ENCODE results near the gene ZNF519.
"Not testable (repeated sequence)": the region's sequence is repeated elsewhere in the genome, so short reads cannot be mapped to it uniquely, and the experiment has no call there.

Gene ZNF519

DNA sequence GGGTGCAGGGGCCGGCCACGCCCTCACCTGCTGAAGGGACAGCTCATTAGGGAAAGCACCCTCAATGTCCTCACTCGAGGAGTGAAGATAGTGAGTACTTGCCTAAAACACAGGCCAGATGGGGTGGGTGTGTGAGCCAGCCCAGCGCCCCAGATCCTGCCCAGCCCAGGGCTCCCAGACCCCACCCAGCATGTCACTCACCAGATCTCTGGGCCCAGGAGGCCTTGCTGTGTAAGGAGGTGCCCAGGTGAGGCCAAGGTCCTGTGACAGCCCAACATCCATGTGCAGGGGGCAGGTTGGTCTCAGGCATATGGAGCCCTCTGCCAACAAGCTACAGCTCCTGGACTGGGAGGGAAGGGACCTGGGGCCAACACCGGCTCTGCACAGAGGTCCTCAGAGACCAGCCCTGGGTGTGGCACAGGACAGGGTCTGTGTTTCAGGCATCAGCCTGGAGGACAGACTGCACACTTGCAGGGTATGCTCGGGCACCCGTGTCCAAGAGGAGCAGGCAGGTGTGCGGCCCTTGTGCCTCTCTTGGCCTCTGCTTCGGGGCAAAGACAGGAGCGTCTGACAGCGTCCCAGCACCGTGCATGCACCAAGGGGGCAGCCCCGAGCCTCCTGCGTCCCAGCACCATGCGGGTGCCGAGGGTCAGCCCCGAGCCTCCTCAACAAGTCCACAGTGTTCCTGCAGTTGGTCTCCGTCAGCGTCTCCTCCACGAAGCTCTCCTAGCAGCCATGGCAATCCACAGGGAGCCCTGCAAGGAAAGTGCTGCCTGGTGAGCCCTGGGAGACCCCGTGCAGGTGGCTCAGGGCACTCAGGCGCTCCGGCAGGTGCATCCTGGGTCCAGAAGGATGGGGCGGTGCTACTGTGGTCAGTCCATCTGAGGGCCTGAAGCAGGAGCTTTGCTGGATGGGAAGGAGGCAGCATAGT, 16.0 kb upstream of the ZNF519 start:
- DNase-seq (ENCODE audit: low read depth in 2 of 2), result not testable (repeated sequence)

DNA sequence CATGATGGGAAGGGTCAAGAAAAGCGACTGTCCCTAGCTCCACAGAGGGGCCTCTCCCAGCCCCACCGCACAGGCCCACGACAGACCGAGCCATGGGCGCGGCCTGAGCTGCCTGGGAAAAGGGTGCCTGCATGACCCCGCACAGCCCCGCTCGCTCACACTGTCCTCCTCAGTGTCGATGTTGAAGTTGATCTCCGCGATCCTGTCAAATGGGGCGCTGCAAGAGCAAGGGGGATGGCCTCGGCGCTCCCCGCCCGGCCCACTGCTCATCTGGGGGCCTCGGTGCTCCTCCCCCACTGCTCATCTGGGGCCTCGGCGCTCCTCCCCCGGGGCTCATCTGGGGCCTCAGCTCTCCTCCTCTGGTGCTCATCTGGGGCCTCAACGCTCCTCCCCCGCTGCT, 14.5 kb upstream of the ZNF519 start:
- DNase-seq (ENCODE audit: low read depth in 2 of 2), result not testable (repeated sequence)

DNA sequence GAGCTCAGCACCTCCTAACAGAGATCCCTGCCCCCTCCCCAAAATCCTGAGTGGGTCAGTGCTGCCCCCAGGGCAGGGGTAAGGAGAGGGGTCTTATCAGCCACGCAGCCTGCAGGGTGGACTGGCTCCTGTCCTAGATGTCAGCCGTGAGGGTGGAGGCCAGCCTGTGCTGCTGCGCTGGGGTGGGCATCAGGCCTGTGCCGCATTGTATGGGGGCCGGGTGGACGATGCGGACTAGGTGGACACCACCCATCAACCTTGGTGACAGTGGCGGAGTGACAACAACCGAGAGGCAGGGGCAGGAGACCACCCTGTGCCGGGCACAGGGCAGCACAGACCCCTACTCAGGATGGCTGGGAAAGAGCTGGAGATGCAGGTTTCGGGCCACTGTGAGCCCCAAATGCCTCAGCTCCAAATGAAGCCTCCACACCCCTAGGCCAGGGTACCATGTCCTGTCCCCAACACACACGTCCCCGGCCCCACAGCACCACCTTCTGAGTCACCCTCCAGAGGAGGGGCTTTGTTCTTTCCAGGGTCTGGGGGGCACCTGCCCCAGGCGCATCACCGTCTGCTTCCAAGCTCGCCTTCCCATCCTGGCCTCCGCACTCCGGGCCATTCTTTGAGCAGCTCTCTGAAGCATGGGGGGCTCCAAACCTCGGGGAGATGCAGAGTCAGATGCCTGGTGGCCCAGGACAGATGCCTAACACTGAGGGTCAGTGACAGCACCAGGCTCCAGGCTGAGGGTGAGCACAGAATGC, 13.5 kb upstream of the ZNF519 start:
- DNase-seq (ENCODE audit: low read depth in 2 of 2), result not testable (repeated sequence)

DNA sequence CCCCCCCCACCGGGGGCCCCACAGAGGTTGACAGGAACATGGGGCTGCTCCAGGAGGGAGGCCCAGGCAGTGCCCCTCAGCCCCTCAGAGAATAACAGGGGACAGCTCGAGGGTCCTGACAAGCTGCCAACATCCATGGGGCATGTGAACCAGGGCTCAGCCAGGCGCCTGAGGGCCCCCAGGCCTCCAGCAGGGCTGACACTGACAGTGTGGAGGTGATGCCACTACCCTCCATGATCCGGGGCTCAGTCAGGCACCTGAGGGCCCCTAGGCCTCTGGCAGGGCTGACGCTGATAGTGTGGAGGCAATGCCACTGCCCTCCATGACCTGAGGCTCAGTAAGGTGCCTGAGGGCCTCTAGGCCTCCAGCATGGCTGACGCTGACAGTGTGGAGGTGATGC, 12.8 kb upstream of the ZNF519 start:
- DNase-seq (ENCODE audit: low read depth in 2 of 2), result not testable (repeated sequence)

DNA sequence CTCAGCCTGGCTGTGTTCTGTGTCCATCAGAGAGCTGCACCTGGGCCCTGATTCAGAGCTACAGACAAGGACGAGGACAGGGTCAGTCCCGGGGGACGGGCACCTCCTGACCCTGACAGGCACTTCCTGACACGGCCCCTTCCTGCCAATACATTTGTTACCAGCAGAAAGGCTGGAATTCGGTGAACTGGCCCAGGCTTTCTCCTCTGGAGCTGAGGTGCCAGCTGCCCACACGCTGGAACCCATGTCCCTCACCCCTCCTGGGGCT, 12.3 kb upstream of the ZNF519 start:
- DNase-seq (ENCODE audit: low read depth in 2 of 2), result no peak

DNA sequence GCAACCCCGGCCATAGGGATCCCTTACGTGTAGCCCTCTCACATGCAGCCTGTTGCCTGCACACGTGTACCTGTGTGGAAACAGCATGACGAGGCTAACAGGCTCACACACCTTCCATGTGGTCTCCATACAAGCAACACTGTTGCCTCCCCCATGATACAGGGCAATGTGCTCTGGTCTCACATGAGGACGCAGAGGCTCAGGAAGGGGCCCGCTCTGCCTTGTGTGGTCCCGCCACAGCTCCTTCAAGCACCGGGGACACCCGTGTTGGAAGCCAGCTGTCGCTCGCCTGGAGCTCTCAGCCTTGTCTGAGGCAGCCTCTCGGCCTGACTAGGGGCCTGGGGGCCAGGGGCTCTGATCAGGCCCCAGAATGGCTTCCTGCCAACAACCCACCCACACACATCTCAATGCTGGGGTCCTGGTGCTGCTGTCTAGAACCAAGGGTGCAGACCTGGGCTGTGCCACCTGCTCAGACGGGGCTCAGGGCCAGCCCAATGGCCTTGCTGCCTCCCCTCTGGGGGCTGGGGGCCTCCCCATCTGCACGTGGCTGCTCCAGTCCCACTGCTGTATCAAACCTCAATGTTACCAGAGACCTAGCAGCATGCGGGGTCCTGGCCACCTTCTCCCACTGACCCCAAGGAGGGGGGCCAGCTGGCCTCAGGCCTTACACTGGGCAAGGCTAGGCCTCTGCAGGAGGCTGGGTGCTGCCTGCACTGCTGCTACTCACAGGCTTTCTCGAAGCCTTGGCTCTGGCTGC, 11.8 kb upstream of the ZNF519 start:
- not testable (repeated sequence) for DNase-seq (ENCODE audit: low read depth in 2 of 2)

DNA sequence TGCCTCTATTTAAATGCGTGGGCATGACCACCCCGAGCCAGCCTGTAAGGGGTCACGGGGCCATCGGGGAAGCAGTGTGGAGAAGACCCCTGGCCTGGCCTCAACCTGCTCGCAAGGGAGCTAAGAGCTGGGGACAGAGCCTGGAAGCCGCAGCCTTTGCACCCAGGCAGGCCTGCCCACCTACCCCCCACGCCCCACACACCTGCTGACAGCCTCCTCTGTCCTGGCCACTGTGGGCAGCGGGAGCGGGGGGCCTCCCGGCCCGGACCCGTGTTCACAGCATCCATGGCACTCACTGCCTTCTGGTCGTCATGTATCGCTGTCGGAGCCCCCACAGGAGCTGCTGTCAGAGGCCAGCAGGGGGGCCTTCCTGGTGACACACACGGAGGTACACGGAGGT, 11.2 kb upstream of the ZNF519 start:
- DNase-seq (ENCODE audit: low read depth in 2 of 2), result not testable (repeated sequence)

DNA sequence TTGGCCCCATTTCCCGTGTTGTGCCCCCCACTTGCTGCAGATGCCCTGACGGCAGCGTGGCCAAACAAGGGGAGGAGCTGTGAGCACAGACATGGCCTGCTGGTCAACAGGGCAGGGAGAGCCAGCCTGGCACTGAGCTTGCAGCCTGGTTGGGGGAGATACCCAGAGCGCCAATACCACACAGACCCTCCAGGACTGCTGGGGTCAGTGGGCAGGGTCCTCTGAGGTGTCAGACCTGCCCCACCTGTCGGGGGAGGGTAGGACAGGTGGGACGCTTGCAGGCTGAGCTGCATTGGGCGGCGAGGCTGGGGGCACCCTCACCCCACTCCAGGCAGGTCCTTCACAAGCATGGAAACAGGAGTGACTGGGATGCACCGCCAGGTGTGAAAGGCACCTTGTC, 9.9 kb upstream of the ZNF519 start:
- DNase-seq (ENCODE audit: low read depth in 2 of 2), result not testable (repeated sequence)

DNA sequence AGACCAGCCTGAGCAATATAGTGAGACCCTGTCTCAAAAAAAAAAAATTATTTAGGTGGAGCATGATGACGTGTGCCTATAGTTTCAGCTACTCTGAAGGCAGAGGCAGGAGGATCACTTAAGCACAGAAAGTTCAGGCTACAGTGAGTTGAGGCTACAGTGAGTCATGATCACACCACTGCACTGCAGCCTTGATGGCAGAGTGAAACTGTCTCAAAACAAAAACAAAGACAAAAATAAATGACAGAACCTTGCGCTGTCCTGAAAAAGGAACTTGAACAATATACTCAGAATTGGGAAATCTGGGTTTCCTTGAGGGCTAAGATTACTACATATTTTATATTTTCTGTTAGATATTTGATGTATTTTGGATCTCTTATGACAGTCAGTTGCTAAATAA, 7.3 kb upstream of the ZNF519 start:
- DNase-seq (ENCODE audit: low read depth in 2 of 2), result not testable (repeated sequence)

DNA sequence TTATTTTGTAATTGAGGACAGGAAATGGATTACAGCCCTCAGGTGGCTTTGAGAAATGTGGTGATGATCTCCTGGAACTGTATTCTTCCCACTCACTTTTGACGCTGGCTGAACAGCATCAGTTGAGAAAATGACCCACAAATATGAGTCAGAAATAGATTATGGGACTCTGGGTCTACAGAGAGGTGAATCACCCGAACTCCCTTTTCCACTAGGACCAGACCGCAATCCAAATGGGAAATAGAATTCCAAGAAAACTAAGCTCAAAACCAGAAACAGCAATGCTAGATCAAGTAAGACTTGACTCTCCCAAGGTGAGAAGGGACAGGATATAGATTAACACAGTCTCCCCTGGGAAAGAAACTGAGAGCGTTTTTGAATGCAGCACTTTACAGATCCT, 5.7 kb upstream of the ZNF519 start:
- DNase-seq (ENCODE audit: low read depth in 2 of 2), result not testable (repeated sequence)

DNA sequence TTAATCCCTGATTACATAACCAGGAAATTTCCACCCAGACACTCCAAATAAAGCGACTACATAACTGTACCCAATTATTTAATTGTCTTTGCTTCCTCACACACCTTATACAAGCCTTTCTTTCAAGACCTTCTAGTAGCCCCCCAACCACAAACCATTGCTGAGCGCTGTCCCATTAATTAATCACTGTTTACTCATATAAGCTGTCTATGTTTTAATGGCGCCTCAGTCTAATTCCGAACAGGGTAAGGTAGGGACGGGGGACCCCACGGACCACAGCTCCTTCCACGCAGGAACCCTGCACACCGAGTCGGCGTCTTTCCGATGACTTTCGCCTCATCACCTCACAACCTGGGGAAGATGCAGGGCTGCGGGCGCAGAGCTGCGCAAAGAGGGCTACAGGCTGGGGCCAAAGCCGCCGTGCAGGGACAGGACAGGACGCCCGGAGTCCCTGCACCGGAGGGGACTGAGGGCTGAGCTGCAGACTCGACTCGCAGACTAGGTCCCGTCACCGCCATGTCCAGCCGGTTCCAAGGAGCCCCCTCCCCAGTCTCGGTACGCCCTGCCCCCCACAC, 452 bp downstream of the ZNF519 start:
- DNase-seq (ENCODE audit: low read depth in 2 of 2), result not testable (repeated sequence)

DNA sequence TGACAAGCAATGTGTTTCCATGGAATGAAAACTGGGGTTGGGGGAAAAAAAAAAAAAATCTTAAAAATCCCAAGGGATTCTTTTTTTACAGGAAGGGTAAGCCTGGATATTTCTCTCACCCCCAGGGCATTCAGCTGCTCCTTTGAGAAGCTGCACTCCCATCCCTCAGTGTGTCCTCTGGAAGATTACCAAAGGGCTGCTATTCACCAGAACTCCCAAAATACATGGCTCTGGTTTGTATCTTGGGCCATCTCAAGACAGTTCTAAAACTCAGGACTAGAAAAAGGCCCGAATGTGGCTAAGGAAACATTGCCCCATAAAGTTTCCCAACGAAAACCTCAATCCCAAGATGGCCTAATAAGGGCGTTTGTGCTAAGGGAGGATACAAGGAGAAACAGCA, 1.4 kb downstream of the ZNF519 start:
- not testable (repeated sequence) for DNase-seq (ENCODE audit: low read depth in 2 of 2)

DNA sequence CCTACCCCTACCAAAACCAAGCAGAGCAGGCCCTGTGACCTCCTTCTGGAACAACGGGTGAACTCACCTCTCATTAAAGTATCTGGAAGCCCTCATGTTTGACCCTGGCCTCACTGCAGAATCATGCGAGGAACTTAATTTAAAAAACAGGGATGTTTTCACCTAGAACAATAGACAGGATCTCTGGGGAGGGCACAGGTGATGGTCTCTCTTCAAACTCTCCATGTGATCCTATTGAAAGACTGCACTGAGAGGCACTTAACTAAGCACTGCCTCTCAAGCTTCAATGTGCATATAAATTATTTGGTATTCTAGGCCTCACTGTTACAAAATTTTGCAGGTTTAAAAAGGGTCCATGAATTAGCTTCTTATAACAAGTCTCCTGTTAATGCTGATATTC, 7.5 kb downstream of the ZNF519 start:
- no peak for DNase-seq (ENCODE audit: low read depth in 2 of 2)

DNA sequence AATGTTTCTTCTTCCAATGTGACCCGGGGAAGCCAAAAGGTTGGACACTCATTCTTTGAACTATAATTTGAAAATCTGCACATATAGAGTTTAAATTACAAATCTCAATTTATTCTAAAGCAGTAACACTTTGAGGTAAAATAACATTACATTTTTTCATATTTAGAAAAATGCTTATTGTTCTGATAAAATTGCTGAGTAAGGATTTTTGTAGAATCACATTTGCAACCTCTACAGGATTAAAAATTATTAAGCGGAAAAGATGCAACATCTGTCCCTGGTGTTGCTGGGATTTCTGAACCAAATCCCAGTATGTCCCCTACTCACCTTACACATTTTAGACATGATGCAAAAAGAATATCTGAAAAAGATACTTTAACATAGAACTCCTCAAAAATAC, 10.1 kb downstream of the ZNF519 start:
- DNase-seq (ENCODE audit: low read depth in 2 of 2), result no peak

DNA sequence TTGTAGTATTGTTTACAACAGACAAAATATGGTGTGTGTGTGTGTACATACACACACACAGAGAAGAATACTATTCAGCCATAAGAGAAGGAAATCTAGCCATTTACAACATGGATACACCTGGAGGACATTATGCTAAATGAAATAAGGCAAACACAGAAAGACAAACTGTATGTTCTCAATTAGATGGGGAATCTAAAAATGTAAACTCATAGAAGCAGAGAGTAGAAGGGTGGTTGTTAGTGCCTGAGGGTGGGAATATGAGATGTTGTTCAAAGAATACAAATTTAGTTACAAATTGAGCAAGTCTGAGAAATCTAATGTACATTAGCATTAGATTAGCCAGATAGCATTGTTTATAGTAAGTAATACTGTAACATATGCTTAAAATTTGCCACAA, 11.3 kb downstream of the ZNF519 start:
- no peak for DNase-seq (ENCODE audit: low read depth in 2 of 2)

DNA sequence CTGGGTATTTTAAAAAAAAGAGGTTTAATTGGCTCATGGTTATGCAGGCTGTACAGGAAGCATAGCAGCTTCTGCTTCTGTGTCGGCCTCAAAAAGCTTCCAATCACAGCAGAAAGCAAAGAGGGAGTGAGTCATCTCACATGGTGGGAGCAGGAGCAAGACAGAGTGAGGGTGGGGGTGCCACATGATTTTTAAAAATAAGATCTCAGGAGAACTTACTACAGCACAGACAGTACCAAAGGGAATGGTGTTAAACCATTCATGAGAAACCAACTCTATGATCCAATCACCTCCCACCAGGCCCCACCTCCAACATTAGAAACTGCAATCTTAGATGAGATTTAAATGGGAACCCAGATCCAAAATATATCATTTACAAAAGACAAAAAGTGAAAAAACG, 14.6 kb downstream of the ZNF519 start:
- no peak for DNase-seq (ENCODE audit: low read depth in 2 of 2)

DNA sequence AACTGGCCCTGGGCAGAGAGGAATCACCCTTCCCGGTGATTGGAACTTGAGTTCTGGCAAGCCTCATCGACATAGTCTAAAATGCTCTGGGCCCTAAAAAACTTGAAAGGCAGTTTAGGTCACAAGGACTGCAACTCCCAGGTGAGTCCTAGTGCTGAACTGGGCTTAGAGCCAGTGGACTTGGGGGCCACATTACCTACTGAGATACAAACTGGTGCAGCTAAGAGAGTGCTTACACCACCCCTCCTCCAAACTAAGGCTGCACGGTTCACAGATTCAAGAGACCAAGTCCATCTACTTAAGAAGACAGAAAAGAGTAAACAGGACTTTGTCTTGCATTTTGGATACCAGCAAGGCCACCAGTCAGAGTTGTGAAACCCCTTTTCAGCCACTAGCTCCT, 25.3 kb downstream of the ZNF519 start:
- no peak for DNase-seq (ENCODE audit: low read depth in 2 of 2)

DNA sequence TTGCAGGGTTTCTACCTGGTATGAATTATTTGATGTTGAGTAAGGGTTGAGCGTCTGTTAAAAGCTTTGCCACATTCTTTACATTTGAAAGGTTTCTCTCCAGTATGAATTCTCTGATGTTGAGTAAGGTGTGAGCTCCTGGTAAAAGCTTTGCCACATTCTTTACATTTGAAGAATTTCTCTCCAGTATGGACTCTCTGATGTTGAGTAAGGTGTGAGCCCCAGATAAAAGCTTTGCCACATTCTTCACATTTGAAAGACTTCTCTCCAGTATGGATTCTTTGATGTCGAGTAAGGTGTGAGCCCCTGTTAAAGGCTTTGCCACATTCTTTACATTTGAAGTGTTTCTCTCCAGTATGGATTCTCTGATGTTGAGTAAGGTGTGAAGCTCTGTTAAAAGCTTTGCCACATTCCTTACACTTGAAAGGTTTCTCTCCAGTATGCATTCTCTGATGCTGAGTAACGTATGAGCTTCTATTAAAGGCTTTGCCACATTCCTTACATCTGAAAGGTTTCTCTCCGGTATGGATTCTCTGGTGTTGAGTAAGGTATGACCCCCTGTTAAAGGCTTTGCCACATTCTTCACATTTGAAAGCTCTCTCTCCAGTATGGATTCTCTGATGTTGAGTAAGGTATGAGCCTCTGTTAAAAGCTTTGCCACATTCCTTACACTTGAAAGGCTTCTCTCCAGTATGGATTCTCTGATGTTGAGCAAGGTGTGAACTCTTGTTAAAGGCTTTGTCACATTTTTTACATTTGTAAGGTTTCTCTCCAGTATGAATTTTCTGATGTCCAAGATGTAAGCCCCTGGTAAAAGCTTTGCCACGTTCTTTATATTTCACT, 27.1 kb downstream of the ZNF519 start:
- DNase-seq (ENCODE audit: low read depth in 2 of 2), result no peak

DNA sequence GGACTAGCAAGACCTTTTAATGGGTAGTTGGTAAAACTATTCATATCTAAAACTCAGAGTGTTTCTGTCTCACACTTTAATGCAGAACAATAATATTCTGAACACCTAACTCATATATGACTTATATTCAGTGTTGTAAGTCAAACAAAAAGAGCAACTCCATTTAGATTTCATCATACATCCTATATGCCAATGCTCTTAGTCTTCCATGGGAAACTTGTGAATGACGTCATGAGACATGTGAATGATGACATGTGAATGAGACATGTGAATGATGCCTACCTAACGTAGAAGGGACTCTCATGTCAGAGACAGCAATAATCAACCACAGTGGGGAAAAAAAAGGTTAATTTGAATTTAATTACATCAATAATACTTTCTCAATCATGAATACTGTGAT, 28.0 kb downstream of the ZNF519 start:
- no peak for DNase-seq (ENCODE audit: low read depth in 2 of 2)

DNA sequence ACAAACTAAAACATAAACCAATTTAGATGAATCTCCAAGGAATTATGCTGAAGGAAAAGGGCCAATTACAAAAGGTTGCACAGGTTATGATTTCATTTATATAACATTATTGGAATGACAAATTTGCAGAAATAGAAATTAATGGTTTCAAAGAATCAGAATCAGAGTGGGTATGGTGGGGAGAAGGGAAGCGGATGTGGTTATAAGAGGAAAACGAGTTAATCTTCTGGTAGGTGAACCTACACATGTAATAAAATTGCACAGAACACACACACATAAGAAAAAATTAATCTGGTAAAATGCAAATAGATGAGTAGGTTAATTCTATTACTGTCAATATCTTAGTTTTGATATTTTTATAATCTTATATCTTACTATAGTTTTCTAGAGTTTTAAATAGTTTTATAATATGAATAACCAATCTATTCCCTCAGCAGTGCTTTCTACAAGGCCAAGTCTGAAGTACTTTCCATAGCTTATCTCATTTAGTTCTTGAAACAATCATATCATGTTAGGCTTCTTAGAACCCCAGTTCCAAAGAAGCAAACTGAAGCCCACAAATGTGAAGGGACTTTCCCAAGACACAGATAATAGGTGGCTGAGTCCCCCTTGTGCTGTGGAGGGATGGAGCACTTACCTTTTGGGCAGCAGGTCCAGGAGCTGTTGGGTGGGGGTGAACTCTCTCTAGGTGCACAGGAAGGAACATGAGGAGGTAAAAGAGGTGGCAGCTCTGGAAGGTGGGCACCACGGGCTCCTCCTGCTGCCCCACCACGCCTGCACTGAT, 31.5 kb downstream of the ZNF519 start:
- DNase-seq (ENCODE audit: low read depth in 2 of 2), result no peak

All from stimulated activated CD4-positive, alpha-beta T cell treated with anti-CD3 and anti-CD28 coated beads, Interleukin-1b, Interleukin-23, amount 100 ng/mL, for 4 hours (primary cell).